Cardiac atrium fibroblast (primary cell): ENCODE results near the gene COMMD9. TPM values are rescaled to one million over a fixed set of nuclear protein-coding genes. Genes with fewer than 3 reads are reported as not detected.

ENCODE experiments used
- total RNA-seq: library from RNA; depleted of rRNA; stranded (reverse); fragments of >200 nt; gene quantifications from 2 replicates; pipeline ENCODE4 v1.2.3, GENCODE V29; 2015

Gene COMMD9
- 29.0 and 59.8 TPM in 2 replicates for total RNA-seq

DNA sequence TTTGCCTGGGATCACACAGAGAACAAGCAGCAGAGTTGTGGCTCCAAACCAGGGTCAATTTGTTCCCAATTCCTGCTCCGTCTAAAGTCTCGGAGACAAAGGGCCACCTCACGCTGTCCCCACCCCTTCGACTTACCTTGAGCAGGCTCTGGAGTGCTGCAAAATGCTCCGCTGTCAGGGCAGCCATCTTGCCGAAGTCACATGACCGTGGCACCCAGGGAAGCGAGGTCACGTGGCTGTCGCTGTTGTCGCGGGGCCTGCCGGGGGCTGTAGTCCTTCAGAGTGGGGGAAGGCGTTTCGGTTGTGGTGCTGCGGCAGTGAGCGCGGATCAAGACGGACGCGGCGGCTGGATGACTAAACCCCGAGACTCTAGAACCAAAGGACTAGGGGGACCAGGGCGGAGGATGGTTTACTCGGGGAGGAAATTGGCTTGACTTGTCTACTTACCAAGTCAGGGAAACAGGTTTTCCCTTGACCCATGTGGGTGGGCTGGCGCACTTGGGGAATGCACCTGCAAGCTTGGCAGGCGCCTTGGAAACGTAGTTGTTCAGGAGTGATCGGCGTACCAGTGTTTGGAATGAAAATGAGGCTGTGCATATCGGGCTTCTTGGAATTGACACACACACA is at the start of gene COMMD9:
TSS of gene COMMD9 (minus strand) at position 199 of the 627 bp plus-strand sequence. CDS start at position 187, 12 bp downstream.

DNA sequence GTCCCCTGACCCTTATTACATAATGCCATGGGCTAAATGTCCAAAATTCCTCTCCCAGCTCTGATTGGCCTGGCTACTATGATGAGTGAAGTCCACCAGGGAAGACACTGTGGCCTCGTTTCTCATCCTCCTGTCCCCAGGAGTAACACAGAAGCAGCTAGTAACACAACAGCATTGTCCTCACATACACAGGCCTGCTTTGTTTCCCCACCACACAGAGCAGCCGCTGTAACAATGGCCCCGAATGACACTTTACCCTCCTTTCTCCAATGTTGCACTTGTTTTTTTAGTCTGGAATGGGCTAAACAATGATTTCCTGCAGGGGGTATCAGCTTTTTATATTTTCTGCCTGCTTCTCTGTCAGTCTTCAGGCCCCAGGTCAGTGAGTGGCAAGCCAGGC is 6.7 kb upstream of the COMMD9 start, which contains the start of gene PRR5L:
TSS of gene PRR5L (plus strand) at position 363 of the 400 bp plus-strand sequence. CDS start 104,834 bp downstream, outside the sequence.

Other genes starting within 250 kb of the COMMD9 start
- 4.5 and 21.5 TPM in 2 replicates for gene PRR5L, start 6.9 kb upstream of the COMMD9 start, total RNA-seq
- 6.8 and 7.0 TPM in 2 replicates for gene TRAF6, start 220.8 kb upstream of the COMMD9 start, total RNA-seq